Skeletal muscle cell (primary cell): ENCODE results near the gene CFAP20DC.

Experiments
- DNase-seq: peaks from one replicate; pipeline ENCODE4 v3.0.0-alpha.2; 2010; ENCODE audit warnings: low read depth
- H3K4me3 ChIP-seq: 2 replicates; pipeline ENCODE4 v1.5.1; 2011; ENCODE audit warnings: low read depth, mild to moderate bottlenecking, control low read depth, low read length, moderate library complexity

CFAP20DC gene

DNA sequence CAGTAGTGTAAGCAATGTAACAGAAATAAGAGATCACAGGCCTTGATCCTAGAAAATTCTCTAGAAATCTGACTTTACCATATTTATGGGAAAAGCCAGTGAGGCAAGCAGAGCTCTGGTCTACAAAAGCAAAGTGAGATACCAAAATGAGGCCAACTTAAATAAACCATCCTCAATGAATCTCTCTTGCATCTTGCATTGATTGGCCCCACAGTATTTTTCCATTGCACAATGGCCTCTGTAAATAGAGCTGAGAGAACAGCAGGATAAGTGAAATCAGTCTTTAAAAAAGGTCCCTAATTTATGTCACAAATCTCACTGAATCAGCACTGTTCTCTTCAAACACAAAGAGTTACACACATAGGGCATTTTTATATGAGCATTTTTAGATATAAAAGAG, 8.9 kb downstream of the CFAP20DC start:
- no peak overlapping the region for H3K4me3 ChIP-seq
- no peak for DNase-seq

DNA sequence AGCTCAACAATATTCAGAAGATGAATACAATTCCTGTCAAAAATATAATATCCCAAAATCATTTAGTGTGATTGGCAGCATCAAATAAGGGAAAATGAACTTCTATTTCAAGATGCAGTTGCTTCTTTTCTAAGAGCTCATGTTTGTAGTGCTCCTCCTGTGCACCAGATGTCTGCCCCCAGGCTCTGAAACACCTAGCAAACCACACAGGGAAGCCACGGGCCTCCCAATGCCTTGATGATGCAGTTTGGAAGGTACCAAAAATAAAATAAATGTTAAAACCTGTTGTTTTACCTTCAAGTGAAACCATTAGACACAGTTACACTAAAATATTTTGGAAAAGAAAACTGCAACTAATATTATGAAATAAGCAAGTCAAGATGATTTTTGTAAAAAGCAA, 22.2 kb downstream of the CFAP20DC start:
- no peak overlapping the region for H3K4me3 ChIP-seq
- no peak for DNase-seq

DNA sequence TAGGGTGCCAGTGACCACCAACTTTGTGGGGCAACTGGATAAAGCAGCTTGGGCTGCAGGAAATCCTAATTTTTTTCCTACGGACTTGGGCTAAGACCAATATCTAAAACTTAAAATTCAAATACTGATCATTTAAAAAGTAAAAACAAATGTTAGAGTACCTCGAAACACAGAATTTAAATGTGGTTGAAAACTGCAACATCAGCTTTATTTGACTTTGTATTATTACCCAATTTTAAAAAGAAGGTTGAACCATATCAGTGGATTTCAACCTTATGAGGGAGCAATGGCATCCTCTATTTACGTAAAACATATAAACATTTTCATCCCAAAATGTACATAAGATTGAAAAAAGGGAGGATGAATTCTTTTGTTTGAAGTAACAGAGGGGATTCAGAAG, 26.2 kb downstream of the CFAP20DC start:
- no peak overlapping the region for H3K4me3 ChIP-seq
- no peak for DNase-seq

DNA sequence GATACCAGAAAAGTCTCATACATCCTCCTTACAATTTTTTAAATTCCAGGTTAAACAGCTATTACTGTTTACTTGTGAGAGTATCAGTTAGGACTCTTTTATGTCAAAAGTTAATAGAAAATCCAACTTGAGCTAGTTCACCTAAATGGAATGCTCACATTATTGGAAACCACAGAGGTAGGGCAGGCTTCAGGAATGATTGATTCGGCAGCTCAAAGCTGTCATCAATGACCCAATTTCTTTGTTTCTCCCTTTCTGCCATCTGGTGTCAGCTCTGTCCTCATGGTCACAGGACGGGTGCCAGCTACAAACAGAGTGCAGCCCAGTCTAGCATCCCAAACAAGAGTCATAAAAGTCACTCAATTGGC, 32.2 kb downstream of the CFAP20DC start:
- H3K4me3 ChIP-seq = no peak overlapping the region
- no peak for DNase-seq

DNA sequence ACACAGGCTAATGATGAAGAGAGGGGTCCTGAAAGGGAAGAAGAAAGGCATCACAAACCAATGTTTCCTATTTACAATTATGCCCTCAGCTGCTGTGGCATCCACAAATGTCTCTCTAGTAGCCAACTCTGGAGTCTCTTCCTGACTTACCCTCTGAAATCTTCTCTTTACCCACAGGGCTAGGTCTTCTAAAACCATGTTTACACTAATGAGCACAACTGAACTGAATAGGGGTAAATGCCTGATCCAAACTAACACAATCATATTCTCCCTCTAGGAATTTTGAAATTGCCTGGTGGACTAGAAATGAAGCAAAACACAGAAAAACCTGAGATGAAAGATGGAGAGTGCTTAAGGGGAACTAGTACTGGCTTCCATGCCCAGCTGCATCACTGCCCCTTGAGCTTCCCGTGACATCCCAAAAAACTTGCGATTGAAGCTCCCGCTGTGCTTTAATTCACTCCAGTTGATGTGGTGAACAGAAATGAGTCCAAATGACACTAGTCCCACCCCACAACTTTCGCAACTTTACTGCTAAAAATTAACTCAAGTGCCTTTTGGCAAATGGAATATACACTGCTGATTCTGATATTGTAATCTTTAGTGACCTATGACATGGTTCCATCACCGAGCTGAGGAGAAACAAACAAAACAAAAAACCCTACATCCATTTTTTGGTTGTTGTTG, 32.8 kb downstream of the CFAP20DC start:
- no peak for DNase-seq
- no peak overlapping the region for H3K4me3 ChIP-seq

DNA sequence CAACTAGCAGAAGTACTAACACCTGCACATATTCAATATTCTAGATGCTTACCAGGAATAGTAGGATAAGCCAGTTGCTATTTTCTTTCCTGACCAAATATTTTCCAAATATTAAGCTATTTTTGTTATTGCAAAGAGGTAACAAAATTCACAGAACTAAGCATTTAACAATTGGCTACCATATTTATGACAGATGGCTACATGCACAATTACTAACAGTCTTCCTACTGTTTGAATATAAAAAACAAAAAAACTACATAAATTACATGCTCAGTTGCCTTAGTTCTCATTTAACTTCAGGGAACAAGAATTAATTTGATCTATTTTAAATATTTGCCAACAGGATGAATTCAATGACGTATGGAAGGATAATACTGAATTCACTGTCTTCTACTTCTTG, 36.2 kb downstream of the CFAP20DC start:
- no peak overlapping the region for H3K4me3 ChIP-seq
- no peak for DNase-seq

DNA sequence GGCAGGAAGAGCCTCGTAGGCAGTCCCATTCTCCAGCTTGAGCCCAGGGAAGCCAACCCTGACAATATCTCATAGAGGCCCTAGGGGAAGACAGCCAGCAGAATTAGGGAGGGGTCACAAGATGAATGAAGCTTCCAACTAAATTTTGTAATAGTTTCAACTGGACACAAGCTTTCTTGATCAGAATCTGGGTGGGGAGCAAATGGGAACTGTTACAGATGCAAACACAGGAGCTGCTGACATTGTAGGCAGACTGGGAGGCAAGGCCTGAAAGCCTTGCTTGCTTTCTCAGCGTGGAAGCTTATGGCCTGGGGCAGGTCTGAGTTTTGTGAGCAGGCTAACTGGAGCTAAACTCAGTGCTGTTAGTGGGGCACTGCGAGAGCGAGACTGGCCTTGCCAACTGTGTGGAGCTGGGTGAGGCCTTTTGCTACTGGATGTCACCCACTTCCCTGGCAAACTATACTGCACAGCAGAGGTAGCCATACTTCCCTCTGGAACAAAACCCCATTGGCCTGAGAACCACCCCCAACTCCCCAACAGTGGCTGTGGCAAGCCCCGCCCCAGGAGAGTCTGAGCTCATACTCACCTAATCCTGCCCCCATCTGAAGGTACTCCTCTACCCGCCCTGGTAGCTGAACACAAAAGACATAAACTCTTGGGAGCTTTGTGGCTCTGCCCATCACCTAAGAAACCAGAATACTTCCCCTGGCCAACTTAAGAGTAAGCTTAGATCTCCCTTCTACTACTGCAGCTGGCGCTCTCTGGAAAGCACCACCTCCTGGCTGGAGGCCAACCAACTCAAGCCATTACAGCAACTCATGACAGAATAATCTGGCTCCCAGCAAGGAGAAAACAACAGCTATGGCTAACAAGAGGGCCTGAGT, 42.9 kb downstream of the CFAP20DC start:
- H3K4me3 ChIP-seq = no peak overlapping the region
- peak; percentile 32 for DNase-seq

DNA sequence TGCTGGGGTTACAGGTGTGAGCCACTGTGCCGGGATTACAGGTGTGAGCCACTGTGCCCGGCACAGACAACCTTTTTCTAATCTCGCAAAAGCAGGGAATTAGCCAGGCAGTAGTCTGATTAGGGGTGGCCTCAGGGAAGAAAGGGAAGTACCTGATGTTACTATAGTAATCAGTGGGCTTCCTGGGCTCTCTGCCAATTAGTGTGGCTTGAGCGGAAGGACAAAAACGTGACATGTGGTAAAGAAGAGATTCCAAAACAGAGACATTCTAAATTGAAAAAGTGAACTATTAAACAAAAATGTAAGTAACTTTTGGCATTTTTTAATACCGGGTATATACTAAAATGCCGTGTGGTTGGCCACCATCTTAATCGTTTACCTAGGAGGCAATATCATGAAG, 48.1 kb downstream of the CFAP20DC start:
- no peak overlapping the region for H3K4me3 ChIP-seq

DNA sequence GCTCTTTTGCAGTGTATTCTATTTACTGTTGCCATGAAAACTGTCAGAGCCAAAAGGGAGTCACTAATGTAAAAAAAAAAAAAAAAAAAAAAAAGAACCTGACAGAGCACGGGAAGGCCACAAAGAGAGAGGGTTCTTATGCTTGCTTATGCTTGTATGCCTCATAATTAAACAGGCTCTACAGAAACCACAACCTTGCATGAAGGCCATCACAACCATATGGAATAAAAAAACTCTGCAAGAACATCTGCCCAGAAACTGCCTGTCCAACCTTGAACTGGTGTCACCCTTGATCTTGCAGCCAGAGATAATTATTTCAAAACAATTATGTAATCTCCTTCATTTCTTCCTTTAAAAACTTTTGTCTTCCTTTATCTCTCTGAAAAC, 50.1 kb downstream of the CFAP20DC start:
- no peak for DNase-seq
- H3K4me3 ChIP-seq = no peak overlapping the region

More for the DNA sequence above, 48.1 kb downstream of the CFAP20DC start:
- no peak for DNase-seq

DNA sequence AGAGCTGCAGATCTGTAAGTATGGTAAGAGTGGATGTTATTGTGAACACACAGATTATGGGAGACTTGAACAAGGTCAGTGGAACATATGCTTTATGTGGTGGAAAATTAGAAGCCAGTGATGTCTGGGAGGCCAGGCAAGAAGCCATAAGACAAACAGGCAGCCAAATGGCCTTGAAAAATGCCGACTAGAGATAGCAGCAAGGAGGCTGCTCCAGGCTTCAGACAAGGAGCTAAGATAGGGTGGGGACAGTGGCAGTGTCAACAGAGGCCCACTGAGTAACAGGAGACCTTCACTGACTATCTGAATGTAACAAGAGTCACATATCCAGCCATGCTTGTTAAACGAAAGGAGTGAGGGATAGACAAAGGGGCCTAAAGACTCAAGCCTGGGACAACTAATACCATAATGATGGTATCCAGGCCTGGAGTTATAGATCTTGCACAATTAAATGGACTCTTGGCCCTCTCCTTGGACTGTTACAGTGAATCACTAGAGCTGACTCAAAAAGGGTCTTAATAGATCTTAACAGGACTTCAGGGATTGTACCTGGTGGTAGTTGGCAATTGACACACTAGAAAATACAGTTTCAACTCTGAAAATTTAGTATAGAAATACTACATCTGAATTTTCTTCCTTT, 50.6 kb downstream of the CFAP20DC start:
- H3K4me3 ChIP-seq = no peak overlapping the region
- no peak for DNase-seq

DNA sequence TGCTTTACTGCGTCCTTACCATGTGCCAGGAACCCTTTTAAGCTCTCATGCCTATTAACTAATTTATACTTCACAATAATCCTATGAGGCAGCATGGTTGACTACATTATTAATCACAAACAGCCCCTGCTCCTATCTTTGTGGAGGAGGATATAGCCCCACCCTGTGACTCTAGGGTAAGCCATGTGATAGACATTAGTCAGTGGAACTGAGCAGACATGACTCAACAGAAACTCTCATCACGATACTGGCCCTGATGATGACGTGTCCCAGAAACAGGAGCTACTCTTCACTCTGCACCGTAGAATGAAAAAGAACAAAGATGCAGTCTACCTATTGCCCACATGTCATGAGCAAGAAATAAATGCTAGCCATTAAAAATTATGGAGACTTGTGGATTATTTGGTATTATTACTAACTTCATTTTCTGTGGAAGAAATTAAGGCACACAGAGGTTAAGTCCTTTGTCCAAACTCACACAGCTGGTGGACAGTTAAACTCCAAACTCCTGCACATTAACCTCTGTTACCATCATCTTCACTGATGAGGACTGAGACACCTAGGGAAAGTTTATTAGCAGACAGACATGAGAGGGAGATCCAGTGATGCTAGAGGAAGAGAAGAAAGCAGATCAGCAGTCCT, 51.2 kb downstream of the CFAP20DC start:
- peak; percentile 82 for DNase-seq
- no peak overlapping the region for H3K4me3 ChIP-seq

DNA sequence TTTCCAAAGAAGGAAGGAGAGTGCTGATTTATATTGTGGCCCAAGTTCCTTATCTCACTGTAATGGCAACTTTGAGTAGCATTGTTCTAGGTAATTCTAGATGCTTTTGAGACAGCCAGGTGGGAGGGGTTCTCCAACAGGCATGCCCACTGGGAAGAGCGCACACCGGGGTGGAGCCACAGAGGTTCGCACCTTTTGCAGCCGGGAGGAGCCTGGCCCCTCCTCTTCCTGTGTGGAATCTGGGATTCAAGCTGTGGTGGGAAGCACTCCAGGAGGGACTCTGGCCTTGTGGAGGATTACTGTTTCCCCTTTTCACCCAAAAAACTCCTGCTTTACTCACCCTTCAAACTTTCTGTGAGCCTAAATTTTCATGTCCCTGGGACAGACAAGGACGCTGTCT, 53.1 kb downstream of the CFAP20DC start:
- no peak for DNase-seq
- H3K4me3 ChIP-seq = no peak overlapping the region

DNA sequence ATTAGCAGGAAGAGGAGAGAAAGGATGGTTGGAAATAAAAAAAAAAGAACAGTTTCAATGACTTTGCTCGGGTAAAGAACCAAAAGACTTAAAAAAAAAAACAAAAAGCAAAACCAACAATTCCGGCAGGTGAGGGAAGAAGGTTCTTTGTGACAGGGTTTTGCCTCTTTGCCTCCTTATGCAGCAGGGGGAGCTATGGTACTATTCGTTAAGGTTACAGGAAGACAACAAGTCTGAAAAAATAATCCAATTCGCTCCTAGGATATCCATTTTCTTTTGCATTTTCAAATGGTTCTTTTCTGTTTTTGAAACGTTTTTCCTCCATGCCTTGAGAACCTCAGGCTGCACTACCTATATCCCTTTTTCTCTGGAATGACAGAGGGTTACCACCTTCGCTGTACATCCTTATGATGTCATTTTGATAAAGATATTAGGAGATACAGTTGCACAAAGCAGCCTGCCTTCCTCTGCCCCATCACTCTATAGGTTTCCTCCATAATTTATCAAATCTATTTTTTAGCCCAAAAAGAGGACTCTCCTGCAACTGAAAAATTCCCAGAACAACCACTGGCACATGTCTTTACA, 55.0 kb downstream of the CFAP20DC start:
- DNase-seq = no peak
- no peak overlapping the region for H3K4me3 ChIP-seq

DNA sequence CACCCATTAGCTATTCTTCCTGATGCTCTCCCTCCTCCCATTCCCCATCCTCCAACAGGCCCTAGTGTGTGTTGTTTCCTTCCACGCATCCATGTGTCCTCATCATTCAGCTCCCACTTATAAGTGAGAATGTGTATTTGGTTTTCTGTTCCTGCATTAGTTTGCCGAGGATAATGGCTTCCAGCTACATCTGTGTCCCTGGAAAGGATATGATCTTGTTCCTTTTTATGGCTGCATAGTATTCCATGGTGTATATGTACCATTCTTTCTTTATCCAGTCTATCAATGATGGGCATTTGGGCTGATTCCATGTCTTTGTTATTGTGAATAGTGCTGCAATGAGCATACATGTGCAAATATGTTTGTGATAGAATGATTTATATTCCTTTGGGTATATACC, 56.3 kb downstream of the CFAP20DC start:
- H3K4me3 ChIP-seq = no peak overlapping the region
- DNase-seq = no peak

DNA sequence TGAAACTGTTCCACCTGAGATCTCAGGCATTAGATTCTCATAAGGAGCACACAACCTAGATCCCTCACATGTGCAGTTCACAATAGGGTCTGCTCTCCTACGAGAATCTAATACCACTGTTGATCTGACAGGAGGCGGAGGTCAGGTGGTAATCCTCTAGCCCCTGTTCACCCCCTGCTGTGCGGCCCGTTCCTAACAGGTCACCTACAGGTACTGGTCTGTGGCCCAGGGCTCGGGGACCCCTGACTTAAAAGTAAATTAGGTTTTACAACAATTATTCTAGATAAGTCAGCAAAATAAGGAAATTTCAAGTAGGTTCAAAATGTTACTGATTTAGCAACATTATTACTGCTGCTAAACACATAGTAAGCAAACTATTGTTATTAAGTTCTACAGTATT, 58.2 kb downstream of the CFAP20DC start:
- no peak for DNase-seq
- no peak overlapping the region for H3K4me3 ChIP-seq

DNA sequence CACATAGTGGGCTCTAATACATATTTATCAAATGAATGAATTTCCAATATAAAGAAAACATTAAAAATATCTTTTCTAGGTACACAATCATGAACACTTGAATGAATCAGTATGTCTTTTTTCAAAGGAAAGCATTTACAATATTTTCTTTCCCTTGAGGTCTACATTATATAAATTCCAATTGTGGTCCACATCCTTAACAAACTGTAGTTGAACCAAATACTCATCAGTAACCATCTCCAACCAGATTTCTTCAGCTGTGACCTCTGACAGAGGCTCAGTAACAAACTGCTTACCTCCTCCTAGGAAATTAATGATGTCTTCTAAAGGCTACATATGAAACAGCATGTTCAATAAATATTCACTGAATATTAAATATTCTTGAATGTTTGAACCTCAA, 58.8 kb downstream of the CFAP20DC start:
- no peak for DNase-seq
- H3K4me3 ChIP-seq = no peak overlapping the region

DNA sequence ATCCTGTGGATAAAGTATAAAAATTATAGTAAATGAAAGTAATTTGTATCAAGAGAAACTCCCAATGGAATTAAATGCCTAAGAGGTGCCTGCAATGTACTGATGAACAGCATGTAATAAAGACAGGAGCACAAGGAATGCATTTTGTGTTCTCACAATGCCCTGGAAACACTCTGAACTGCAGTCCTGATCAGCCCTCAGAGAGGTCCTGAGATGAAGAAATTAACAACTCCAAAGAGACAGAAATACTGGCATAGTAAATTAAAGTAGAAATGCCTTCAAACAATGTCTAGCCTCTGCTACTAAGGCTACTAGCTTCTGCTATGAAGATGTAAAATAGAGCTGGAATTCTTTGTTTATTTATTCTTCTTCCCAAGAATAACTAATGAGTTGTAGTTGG, 59.9 kb downstream of the CFAP20DC start:
- DNase-seq = no peak
- H3K4me3 ChIP-seq = no peak overlapping the region

DNA sequence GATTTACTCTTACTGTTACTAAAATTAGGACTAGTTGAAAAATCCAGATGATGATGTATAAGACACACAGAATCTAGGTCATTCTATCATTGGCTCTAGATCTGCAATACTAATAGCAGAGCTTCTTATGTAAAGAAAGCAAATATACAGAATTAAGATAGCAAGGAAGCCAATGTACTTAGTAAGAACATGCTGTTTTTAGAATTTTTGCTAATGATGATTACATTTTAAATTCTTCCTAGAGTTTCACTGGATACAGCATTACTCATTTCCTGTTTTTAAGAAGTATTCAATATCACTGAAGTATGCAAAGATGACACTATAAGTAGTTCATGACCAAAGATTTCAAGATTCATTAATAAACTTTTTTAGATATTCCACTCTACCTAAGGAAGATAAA, 60.7 kb downstream of the CFAP20DC start:
- no peak for DNase-seq
- H3K4me3 ChIP-seq = no peak overlapping the region

DNA sequence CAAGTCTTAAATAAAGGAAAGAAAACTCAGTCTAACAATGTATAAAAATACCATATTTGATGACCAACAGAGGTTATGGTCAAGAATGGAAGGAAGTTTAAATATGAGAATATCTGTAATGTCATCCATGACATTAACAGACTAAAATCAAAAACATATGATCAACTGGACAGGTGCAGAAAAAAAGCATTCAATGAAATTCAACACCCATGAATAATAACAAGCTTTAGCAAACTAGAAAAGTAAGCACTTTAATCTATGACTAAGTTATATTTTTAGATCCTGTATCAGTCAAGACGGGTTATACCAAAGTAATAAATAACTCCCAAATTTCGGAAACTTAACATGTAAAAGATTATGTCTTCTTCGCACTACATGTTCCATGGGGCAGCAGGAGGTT, 61.8 kb downstream of the CFAP20DC start:
- DNase-seq = no peak
- H3K4me3 ChIP-seq = no peak overlapping the region

DNA sequence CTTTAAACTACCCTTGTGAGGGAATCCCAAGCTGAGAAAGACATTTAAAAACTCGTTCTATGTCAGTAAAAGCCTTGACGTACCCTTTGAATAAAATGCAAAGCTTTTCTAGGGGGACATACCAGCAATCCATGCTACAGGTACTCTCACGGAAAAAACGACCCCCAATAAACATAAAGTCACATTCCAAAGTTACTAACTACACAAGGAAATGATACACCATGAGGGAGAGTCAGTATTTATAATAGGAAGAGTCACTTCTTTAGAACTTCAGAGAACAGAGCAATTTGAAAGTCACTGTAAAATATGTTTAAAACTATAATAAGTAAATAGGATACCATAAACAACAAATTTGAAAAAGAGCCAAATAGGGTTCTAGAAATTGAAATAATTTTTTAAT, 63.2 kb downstream of the CFAP20DC start:
- no peak for DNase-seq
- no peak overlapping the region for H3K4me3 ChIP-seq
